ENCODE data around the gene FSD2.

Gene FSD2

DNA sequence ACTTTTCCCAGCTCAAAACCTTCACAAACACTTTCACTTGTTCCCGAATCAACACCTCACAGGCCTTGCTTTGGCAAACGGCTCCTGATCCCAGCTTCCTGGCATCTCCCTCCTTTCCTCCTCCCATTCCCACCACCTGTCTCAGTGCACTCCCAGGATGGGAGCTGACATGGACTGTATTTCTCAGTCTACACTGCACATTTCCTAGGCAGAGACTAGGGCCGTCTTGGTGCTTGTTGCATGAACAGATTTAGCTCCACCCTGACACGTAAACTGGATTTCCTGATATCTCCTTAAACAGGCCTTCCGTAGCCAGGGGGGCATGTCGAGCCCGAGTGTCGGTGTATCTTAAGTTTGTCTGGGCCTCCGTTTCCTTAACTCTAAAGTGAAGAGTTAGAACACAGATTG, 2.8 kb upstream of the FSD2 start:
- TF ChIP-seq Cebpa-rat (IDR thresholded peaks at IDR 0.05): no peak
- H3K36me3 ChIP-seq: peaks cover 8 to 18% (median 16%) of the 10 kb centered on the region in 11 experiments
- H3K4me2 ChIP-seq: peak overlapping the region; percentile 46 to 88 (median 62)
- no peaks in the 10 kb centered on the region for H3K27me3 ChIP-seq
- H3K4me1 ChIP-seq: peaks cover 55 to 75% (median 68%) of the 10 kb centered on the region in 10 experiments
- H3K9me3 ChIP-seq (replicated peaks in 1 of 11): no peaks in the 10 kb centered on the region
- no peak overlapping the region for H3K9ac ChIP-seq
- peaks cover 16 to 39% (median 31%) of the 10 kb centered on the region in 11 experiments; a peak in 20 of 22 replicates for H4K20me1 ChIP-seq
- H3K4me3 ChIP-seq: peak overlapping the region in 3 of 10 experiments; percentile 96 to 99 (median 97); a peak in 2 of 20 replicates
- H3K27ac ChIP-seq: peak overlapping the region in 4 of 11 experiments; percentile 0 to 100 (median 60); a peak in 2 of 22 replicates

DNA sequence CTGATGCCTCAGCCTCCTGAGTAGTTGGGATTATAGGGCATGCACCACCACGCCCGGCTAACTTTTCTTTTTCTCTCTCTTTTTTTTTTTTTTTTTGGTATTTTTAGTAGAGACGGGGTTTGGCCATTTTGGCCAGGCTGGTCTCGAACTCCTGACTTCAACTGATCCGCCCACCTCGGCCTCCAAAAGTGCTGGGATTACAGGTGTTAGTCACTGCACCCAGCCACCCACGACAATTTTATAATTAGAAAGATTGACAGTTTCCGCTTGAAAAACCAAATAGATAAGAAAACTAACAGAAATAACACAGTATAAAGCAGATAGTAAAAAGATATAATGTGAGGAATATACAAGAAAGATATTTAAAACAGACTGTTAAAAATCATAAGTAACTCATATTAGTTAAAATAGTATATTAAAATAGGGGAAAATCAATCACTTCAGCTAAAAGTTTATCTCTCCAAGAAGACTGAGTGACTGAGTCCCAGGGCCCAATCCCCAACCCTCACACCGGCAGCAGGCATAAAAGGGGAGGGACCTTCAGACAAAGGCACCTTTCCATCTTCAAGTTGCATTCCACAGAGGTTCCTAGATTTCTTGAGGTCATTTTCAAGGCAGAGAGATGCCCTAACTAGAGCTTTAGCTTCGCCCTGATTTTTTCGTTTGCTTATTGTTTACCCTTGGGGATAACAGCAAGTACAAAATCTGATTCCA, 2.2 kb upstream of the FSD2 start:
- Histone ChIP-seq H3K27ac (0 out of 22 replicates have a peak overlapping the region, but pooled peaks of 1 of the 11 experiments have one; percentile 100), H3K4me3 (no peak overlapping the region), H3K27me3 (no peaks in the 10 kb centered on the region), H3K9me3 (replicated peaks in 1 of 11) (no peaks in the 10 kb centered on the region), H3K36me3 (peaks cover 2 to 13% (median 10%) of the 10 kb centered on the region in 11 experiments; a peak in 19 of 22 replicates), H3K4me2 (peak overlapping the region in 9 of 11 experiments; percentile 46 to 88 (median 64); a peak in 16 of 22 replicates), H4K20me1 (peaks cover 15 to 35% (median 26%) of the 10 kb centered on the region in 11 experiments; a peak in 20 of 22 replicates), H3K4me1 (peaks cover 54 to 78% (median 74%) of the 10 kb centered on the region in 10 experiments), H3K9ac (no peak overlapping the region)
- TF ChIP-seq Cebpa-rat (IDR thresholded peaks at IDR 0.05): no peak

DNA sequence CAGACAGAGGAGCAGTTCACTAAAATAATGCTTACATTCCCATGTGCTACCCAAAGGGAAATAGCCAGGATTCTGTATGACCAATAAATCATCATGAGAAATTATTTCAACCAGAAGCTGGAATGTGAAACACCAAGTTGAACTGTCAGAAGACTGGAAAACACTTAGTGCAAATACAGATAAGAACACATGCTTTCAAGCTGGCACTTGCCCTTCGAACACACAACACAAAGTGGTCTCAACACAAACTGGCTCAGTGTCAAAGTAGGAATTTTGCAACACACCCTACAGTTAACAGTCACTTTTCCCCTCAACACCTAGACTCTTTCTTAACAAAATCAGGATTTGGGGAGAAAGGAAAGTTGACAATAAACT, 1.3 kb downstream of the FSD2 start:
- H3K4me2 ChIP-seq: peak overlapping the region; percentile 19 to 89 (median 81); a peak in 18 of 22 replicates
- no peaks in the 10 kb centered on the region for H3K36me3 ChIP-seq
- H3K9ac ChIP-seq: no peak overlapping the region
- TF ChIP-seq Cebpa-rat (IDR thresholded peaks at IDR 0.05): no peak
- H3K4me3 ChIP-seq: no peak overlapping the region
- no peak overlapping the region for H3K27ac ChIP-seq
- no peaks in the 10 kb centered on the region for H3K9me3 ChIP-seq (replicated peaks in 1 of 11)
- H3K4me1 ChIP-seq: peaks cover 37 to 69% (median 61%) of the 10 kb centered on the region in 10 experiments
- H4K20me1 ChIP-seq: peaks cover 0 to under 1% (median 0%) of the 10 kb centered on the region in 11 experiments; a peak in 1 of 22 replicates
- no peaks in the 10 kb centered on the region for H3K27me3 ChIP-seq

DNA sequence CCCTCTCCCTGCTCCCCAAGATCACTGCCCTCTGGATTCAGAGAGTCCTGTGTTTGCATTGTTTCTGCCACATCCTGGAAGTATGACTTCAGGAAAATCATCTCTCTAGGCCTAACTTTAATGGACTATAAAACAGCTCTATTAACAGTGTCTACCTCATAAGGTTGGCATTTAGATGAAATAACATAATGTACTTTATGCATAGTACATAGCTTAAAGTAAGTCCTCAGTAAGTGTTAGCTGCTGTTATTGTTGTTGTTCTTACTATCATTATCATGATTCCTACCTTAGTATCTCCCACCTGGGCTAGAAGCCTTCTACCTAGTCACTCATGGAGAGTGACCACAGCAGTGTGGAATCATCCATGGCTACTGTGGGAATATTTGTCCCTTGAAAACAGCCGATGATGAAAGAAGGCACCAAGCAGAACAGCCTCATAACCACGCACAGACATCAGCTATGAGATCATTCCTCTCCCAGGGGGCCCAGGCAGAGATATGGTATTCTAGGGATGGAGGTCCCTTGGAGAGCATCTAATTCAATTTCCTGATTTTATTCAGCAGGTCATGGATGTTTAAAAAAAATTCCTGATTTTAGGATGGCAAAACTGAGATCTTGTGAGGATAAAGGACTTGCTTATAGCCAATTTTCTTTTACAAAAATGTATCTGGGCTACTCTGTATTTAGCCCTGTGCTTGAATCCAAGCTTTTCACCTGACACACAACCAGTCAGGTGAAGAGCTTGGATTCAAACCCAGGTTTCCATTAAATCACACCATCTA, 1.9 kb downstream of the FSD2 start:
- no peaks in the 10 kb centered on the region for H3K36me3 ChIP-seq
- no peak overlapping the region for H3K27ac ChIP-seq
- H3K27me3 ChIP-seq: no peaks in the 10 kb centered on the region
- no peaks in the 10 kb centered on the region for H4K20me1 ChIP-seq
- H3K4me1 ChIP-seq: peaks cover 41 to 67% (median 58%) of the 10 kb centered on the region in 10 experiments
- H3K4me2 ChIP-seq: peak overlapping the region; percentile 19 to 89 (median 81); a peak in 17 of 22 replicates
- H3K9me3 ChIP-seq (replicated peaks in 1 of 11): no peaks in the 10 kb centered on the region
- no peak overlapping the region for H3K4me3 ChIP-seq
- no peak for TF ChIP-seq Cebpa-rat (IDR thresholded peaks at IDR 0.05)
- H3K9ac ChIP-seq: no peak overlapping the region

DNA sequence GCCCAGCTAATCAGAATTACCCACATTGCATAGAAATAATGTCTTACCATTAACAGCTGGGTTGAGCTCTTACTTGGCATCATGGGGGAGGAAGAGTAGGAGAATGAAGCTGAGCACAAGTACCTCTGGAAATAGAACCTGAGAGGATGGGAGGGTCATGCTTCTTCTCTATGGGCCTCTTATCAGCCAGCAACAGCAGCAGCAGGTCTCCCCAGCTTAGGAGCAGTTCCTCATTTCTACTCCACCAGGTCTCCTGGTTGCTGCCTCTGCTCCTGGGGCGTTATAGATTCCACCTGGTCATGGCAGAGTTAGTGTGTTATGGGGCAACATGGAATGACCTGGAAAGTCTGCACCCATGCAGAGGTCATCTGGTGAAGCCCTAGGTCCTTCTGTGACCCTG, 3.4 kb downstream of the FSD2 start:
- TF ChIP-seq Cebpa-rat (IDR thresholded peaks at IDR 0.05): no peak
- H3K36me3 ChIP-seq: no peaks in the 10 kb centered on the region
- no peaks in the 10 kb centered on the region for H3K9me3 ChIP-seq (replicated peaks in 1 of 11)
- H3K27me3 ChIP-seq: no peaks in the 10 kb centered on the region
- H3K4me2 ChIP-seq: 0 out of 22 replicates have a peak overlapping the region, but pooled peaks of 2 of the 11 experiments have one; percentile 73 to 88
- H4K20me1 ChIP-seq: no peaks in the 10 kb centered on the region
- H3K4me1 ChIP-seq: peaks cover 40 to 52% (median 45%) of the 10 kb centered on the region in 10 experiments
- H3K9ac ChIP-seq: no peak overlapping the region
- H3K4me3 ChIP-seq: no peak overlapping the region
- H3K27ac ChIP-seq: no peak overlapping the region

DNA sequence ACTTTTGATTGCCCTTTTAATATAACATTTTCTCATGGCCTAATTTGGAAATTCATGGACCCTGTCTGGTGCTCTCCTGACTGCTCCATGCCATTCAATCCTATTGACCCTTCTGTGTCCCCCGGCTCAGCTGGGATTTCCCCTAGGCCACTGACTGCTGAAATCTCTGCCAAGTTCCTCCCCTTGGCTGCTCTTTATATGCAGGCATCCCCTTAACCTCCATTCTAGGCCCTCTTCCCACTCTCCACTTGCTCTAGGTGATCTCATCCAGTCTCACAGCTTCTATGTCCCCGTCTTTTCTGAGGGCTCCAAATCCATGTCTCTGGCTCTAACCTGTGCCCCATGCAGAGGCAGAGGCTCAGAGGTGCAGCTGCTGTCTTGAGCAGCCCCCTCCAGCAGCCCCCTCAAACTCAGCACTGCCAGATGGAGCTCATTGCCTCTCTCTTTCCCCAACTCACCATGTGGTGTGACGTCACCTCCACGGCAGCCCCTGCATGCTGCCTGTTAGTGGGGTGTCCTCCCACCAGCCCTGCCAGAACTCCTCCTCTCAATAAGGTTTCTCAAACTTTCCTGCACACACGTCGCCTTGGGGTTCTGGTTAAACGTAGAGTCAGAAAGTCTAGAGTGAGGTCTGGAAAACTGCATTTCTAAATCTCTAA, 6.6 kb downstream of the FSD2 start:
- no peaks in the 10 kb centered on the region for H3K36me3 ChIP-seq
- H3K4me3 ChIP-seq: no peak overlapping the region
- no peak for TF ChIP-seq Cebpa-rat (IDR thresholded peaks at IDR 0.05)
- H3K4me1 ChIP-seq: peaks cover 10 to 20% (median 14%) of the 10 kb centered on the region in 10 experiments
- no peak overlapping the region for H3K27ac ChIP-seq
- H3K4me2 ChIP-seq: peak overlapping the region in 2 of 11 experiments; percentile 28 to 36; a peak in 4 of 22 replicates
- peaks cover under 1 to 8% (median 5%) of the 10 kb centered on the region in 11 experiments; a peak in 11 of 22 replicates for H3K9me3 ChIP-seq (replicated peaks in 1 of 11)
- no peaks in the 10 kb centered on the region for H4K20me1 ChIP-seq
- H3K9ac ChIP-seq: no peak overlapping the region
- no peaks in the 10 kb centered on the region for H3K27me3 ChIP-seq

DNA sequence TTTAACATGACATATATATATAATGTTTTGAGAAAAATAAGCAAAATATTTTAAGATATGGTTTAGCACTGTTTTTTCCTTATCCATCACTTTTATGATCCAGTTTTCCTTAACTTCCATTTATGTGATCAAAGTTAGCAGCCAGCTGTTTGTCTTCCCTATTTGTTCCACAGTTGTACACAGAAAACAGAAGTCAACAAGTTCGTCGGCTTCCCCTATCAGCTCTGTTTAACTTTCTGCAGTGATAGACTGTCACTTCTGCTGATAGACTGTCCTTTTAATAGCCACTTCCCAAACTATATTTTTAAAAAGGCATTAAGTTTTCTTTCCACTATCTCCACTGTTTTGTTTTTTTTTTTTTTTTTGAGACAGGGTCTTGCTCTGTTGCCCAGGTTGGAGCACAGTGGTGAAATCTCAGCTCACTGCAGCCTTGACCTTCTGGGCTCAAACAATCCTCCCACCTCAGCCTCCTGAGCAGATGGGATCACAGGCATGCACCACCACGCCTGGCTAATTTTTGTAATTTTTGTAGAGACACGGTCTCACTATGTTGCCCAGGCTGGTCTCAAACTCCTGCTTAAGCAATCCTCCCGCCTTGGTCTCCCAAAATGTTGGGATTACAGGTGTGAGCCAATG, 7.2 kb downstream of the FSD2 start:
- no peak for TF ChIP-seq Cebpa-rat (IDR thresholded peaks at IDR 0.05)
- peaks cover 3 to 15% (median 7%) of the 10 kb centered on the region in 10 experiments; a peak in 18 of 20 replicates for H3K4me1 ChIP-seq
- H3K27me3 ChIP-seq: no peaks in the 10 kb centered on the region
- no peak overlapping the region for H3K4me3 ChIP-seq
- no peaks in the 10 kb centered on the region for H3K36me3 ChIP-seq
- H3K9me3 ChIP-seq (replicated peaks in 1 of 11): peaks cover 4 to 14% (median 11%) of the 10 kb centered on the region in 11 experiments; a peak in 12 of 22 replicates
- H3K9ac ChIP-seq: no peak overlapping the region
- peak overlapping the region in 2 of 11 experiments; percentile 28 to 36; a peak in 4 of 22 replicates for H3K4me2 ChIP-seq
- no peak overlapping the region for H3K27ac ChIP-seq
- no peaks in the 10 kb centered on the region for H4K20me1 ChIP-seq

DNA sequence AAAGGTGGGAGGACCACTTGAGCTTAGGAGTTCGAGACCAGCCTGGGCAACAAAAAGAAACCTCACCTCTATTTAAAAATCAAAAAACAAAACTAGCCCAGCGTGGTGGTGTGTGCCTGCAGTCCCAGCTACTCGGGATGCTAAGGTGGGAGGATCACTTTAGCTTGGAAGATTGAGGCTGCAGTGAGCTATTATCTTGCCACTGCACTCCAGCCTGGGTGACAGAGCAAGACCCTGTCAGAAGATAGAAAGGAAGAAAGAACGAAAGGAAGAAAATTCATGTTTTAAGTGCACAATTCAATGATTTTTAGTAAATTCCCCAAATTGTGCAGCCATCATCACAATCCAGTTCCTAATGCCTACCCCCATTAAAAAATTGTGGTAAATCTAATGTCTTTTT, 7.8 kb downstream of the FSD2 start:
- H3K27me3 ChIP-seq: no peaks in the 10 kb centered on the region
- no peak overlapping the region for H3K27ac ChIP-seq
- no peak for TF ChIP-seq Cebpa-rat (IDR thresholded peaks at IDR 0.05)
- H3K4me3 ChIP-seq: no peak overlapping the region
- H4K20me1 ChIP-seq: no peaks in the 10 kb centered on the region
- no peak overlapping the region for H3K9ac ChIP-seq
- H3K4me1 ChIP-seq: peaks cover 0 to 15% (median 2%) of the 10 kb centered on the region in 10 experiments; a peak in 12 of 20 replicates
- H3K4me2 ChIP-seq: peak overlapping the region in 1 of 11 experiments; percentile 23; a peak in 1 of 22 replicates
- no peaks in the 10 kb centered on the region for H3K36me3 ChIP-seq
- peaks cover 4 to 17% (median 13%) of the 10 kb centered on the region in 11 experiments; a peak in 13 of 22 replicates for H3K9me3 ChIP-seq (replicated peaks in 1 of 11)
